Measurements from ENCODE around the gene EZH1.

DNA sequence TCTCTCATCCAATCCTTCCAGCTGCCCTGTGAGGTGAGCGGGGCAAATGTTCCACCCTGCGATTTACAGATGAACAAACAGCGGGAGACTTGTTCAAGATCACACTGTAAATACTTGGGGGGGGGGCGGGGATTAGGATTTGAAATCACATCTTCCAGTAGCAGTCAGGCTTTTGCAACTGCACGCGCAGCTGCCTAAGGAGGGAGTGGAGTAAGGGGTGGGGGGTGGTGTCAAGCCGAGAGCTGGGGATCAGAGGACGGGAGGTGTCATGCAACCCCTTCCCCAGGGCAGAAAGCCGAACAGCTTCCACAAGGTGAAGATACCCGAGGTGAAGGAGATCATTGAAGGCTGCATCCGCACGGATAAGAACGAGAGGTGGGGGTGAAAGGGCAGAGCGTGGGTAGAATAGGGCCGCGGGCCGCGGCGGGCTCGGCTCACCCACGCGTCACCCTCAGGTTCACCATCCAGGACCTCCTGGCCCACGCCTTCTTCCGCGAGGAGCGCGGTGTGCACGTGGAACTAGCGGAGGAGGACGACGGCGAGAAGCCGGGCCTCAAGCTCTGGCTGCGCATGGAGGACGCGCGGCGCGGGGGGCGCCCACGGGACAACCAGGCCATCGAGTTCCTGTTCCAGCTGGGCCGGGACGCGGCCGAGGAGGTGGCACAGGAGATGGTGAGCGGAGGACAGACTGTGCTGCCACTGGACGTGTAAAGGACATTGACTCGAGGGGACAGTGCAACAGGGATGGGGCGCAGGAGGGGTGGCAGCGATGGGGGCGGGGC is 40.2 kb upstream of the EZH1 start:
- TF ChIP-seq, protein P1, sequence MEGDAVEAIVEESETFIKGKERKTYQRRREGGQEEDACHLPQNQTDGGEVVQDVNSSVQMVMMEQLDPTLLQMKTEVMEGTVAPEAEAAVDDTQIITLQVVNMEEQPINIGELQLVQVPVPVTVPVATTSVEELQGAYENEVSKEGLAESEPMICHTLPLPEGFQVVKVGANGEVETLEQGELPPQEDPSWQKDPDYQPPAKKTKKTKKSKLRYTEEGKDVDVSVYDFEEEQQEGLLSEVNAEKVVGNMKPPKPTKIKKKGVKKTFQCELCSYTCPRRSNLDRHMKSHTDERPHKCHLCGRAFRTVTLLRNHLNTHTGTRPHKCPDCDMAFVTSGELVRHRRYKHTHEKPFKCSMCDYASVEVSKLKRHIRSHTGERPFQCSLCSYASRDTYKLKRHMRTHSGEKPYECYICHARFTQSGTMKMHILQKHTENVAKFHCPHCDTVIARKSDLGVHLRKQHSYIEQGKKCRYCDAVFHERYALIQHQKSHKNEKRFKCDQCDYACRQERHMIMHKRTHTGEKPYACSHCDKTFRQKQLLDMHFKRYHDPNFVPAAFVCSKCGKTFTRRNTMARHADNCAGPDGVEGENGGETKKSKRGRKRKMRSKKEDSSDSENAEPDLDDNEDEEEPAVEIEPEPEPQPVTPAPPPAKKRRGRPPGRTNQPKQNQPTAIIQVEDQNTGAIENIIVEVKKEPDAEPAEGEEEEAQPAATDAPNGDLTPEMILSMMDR (IDR thresholded peaks at IDR 0.05): no peak
- TF ChIP-seq POLR2A (IDR thresholded peaks at IDR 0.05): no peak

All from uterus (tissue), 2 donors.